Activated CD8-positive, alpha-beta memory T cell treated with anti-CD3 and anti-CD28 coated beads, Interleukin-2, amount 50 U/mL, for 4 hours (primary cell): ENCODE results near the gene PRKD1.

Source experiments
- DNase-seq: peaks from one replicate; pipeline ENCODE4 v3.0.0-alpha.2; 2020

PRKD1 gene

DNA sequence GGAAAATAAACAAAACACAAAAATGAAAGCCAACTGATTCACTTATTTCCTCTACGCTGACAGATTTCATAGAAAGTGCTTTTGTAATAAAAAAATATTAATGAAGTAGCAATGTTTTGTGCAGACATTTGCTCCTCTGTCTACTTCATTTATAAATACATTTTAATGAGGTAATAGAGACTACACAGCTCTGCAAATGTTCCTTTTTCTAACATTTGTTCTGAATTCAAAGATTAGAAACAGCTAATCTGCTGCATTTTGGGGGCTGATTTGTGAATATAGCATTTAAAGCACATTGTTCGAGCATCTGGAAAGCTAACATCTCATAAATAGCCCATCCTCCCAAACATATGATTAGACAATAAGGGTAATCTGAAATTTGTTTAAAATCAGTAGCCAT is 97.8 kb downstream of the PRKD1 start:
- DNase-seq, result no peak

DNA sequence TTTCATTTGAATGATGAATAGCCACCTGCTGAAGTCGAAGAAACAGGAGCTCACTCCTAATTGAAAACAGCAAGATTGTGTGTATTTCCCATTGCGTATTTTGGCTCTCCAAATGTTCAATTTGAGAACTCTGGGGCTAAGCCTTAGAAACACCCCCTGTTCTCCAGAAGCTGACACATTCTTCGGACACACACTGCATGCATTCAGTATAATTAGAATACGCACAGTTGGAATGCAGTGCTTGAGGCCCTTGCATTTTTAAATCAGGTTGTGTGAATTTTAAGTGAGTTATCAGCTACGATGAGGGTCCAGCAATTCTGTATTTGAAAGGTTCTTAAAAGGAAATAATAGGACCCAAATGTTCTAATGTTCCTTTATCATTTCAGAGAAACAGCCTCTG is 103.8 kb downstream of the PRKD1 start:
- DNase-seq, result no peak

DNA sequence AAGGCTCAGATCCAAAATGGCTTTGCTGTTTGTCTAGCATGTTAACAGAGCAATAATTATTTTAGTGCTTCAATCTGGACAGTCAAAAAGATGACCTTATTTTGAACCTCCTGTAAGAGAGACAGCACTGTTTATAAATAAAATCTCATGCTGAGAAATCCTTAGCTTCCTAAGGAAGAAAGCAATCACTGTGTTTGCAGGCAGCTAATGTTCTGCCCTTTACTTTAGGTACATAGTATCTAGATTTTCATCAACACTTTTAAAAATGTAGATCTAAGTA is 105.3 kb downstream of the PRKD1 start:
- DNase-seq, result no peak

DNA sequence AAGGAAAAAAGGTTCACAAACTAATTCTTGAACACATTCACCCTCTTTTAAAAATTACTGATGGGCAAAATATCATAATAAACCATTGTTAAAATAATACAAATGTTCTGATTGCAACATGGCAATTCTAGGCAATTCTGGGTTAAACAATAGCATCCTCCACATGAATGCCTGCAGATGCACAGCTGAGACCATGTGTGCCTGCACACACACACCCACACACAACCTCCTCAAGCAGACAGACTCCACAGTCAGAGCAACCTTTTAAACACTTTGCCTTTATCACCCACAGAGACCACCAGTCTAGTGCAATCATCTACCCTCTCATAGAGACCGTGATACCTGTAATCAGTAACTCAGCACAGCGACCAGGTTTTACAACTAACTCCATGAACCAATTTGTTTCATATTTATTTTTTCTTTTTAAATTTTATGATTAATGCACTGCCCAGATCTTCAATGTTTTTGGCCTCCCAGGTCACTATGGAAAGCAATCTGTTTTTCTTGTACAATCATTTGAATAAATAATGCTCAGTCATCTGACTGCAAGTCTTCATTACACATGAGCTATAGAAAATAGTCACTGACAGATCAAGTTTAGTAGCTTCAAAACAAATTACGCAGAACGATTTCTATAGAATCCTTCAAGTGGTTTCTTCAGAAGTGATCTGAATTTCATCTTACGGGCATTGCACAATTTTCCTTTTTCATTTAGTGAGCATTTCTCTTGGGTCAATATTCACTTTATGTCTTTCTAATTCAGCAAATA is 105.8 kb downstream of the PRKD1 start:
- no peak for DNase-seq

DNA sequence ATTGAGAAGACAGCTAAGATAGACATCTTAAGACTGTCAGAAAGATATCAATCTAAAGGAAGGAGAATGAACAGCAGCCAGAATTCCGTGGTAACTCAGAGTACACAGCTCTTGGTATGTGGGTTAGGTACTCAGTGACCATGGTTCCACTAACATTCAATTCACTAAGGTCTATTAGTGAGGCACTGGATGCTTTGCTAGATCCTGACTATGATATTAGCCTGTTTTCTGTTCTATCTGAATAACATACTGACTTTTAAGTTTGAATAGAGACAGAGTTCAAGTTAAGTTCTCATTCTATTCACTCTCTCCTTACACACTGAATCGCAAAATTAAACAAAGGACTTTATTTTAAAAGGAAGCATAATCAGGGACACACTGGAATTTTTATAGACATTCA is 106.4 kb downstream of the PRKD1 start:
- no peak for DNase-seq

DNA sequence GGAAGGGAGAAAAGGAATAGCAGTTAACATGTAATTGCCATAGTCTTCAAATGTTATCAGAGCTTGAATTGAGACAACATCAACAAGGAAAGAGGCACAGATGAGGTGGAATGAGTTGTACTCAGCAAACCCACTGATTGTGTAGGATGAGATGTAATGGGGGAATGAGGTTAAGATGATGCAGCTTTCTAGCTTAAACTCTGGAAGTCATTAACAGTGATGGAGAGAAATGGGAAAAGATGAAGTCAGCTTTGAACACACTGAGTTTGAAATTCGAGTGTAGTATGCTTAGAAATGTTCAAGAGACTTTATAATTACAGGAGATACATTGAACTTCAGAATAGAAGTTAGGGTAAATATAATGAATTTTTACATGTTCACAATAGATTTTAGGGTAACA is 106.9 kb downstream of the PRKD1 start:
- DNase-seq, result no peak

DNA sequence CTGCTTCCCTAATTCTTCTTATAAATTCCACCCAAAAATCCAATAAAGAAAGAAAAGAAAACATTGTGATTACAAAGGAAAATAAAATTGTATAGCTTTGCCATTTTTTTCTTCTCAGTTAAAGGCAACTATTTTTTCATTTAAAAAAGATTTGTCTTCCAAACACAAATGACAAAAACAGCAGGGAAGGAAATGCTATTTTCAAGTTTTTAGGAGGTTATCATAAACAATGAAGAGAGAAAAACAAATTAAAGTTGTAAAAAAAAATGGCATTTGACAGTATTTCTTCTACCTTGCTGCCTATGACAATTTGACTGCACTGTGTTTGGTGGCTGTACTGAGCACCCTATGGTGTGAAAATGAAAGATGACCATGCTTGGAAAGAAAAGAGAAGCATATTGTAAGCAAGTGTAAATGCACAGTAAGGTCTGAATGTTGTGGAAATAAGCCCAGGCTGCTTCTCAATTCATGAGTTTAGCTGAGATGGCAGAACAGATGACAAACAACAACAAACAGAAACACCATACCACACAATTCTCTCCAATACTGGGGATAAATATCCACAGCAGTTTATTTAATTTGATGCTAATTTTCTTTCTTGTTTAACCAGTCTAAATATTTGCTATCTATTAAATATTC is 109.8 kb downstream of the PRKD1 start:
- DNase-seq, result no peak

DNA sequence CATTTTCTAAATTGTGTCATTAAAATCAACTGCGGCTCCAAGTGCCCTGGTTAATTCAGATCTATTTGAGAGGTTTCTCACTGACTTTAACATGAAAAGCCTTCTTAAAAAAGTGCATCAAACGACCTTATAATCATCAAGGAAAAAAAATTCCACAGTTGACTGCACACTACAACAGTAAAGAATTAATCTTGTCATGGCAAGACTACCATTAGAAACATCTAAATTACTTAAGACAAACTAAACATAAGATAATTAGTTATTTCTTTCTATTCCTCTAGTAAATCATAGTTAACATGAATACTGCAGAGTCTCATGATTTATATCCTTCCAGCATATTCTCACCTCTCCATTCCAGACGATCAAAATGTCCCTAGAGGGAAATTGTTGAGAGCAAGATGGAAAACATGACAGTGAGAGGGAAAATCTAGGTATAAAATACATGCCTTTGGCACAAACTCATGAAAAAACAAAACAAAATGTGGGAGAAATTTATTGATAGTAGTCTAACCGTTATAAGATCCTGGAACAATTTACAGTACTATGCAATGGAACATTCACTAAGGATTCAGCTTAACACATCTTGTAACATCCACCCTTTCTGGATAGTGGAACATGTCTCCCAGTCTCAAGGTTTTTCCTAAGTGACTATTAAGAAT is 112.5 kb downstream of the PRKD1 start:
- DNase-seq, result no peak

DNA sequence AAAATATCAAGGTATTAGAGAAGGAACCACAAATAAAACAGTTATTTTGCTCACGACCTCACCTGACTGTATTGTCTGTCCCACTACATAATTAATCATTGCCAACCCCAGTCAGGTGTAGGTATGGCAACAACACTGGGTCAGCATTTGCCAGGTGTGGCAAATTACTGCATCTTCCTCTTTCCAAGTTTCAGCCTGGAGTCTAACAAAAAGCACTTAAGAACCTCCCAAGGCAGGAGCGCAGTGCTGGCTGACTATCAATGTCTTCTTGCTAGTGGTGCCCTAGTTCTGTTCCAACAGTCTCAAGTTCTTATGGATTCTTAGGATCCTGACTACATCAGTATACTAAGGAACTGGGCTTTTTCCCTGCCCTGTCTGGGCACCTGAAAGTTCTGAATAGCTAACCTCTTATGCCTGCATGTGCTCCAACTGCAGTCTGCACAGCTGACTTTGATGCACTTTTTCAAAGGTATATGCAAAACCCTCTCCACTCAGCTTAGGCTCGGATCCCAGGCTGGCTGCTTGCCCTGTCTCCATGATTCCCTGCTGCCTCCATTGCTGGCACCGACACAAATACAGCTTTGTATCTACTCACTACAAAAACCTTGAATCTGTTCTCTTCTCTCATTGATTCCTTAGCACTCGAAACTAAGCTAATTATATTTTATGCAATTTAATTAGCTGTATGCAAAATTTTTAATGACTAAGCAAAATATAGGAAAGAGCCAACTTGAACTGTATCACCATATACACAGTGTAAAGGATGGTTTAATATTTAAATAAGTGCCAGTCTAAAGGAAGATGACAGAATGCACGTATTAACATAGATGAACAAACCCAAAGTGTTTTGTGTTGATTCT is 113.3 kb downstream of the PRKD1 start:
- no peak for DNase-seq

DNA sequence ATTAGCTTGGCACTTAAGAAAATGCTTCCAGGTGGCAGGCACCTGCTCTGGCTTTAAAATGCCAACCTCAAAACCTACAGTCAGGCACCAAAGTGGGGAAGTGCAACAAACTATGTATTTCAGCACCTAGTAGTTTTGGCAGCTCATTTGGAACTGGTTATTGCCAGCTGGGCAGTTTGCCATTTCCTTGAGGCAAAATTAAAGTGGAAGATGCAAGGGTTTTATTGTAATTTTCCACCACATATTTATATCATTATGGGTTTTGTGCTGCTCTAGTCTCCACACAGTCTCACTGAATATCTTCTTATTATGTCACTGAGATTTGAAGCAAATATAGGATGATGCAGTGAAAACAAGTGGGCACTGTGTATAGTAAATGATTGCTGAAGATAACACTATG is 117.0 kb downstream of the PRKD1 start:
- DNase-seq, result no peak

DNA sequence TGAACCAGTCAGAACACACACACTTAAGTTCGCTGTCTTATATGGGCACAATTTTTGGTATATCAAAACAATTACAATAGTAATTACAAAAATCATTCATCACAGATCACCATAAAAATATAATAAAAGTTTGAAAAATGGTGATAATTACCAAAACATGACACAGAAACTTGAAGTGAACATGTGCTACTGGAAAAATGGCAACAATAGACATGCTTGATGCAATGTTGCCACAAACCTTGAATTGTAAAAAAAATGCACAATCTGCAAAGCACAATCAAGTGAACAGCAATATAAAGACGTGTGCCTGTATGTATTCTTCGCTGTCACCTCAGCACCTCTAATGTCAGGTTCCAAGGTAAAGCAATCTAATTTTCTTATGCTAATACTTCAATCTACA is 117.6 kb downstream of the PRKD1 start:
- DNase-seq, result no peak

DNA sequence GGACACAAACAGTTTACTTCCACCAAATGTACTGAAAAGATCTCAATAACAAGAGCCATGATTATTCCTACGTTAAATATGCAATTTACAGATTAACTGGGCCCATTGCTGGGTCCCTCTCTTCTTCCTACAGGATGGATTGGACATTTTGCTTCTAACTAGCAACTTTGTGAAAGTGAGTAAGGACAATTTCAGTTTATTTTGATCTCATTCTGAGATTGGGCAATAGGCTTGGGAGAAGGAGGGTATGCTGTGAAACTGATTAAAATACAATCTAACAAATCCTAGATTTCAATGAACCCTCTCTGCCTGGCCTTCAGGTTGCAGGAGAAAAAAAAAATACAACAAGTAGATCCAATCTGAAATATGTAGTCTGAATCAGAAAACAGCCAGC is 121.5 kb downstream of the PRKD1 start:
- DNase-seq, result no peak

DNA sequence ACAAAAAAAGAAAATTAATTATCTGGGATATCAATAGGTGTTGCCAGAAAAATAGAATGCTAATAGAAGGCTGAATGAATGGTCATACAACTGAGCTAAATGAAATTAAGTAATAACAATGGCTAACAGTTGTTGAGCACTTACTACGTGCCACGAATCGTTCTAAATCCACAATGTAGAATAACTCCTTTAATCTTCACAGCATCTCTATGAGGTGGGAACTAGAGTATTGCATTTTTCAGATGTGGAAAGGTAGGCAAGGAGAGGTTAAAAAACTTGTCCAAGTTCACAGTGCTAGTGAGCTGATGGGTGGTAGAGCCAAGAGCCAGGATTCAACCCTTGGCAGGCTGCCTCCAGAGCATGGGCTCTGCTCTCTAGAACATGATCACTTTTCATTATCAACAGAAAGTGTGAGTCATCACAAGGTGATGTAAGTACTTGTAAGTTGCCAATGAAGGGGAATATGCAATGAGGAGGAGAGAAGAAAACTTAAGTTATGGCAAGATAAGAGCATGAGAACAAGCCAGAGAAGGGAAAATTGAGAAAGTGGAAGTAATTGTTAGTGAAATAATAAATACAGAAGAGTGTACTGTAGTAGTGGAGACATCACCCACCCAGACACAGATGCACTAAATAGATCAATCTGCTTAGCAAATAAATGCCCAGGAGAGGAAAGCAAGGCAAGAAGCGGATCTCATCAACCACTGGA is 122.1 kb downstream of the PRKD1 start:
- no peak for DNase-seq

DNA sequence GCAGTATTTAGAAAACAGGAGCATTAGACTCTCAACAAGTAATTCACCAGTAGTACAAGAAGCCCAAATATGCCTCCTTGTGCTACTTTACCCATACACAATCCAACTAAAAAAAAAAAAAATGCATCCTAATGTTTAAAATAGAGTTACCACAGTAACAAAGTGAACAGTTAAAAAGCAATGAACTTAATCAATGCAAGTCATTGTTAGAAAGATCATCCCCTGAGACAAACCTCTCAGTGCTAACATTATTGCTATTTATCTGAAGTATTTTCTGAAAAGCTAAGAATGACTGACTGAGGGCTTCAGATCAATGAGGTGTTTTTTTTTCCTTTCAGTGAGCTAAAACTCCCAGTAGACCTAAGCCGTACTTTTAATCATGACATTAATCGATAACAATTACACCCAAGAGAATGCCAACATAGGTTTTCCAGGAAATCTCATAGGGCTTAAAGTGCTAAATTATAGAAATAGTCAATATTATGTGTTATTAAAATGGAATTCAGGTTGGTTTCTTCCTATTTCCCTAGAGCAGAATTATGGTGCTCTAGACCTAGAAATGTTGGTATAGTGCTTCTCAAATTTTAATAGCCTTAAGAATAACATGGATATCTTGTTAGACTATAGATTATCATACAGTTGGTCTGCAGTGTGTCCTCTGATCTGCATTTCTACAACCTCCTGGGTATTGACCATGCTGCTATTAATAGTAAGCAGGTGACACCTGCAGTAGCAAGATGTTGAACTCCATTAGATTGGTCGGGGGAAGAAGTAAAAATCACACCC is 123.0 kb downstream of the PRKD1 start:
- DNase-seq, result no peak

DNA sequence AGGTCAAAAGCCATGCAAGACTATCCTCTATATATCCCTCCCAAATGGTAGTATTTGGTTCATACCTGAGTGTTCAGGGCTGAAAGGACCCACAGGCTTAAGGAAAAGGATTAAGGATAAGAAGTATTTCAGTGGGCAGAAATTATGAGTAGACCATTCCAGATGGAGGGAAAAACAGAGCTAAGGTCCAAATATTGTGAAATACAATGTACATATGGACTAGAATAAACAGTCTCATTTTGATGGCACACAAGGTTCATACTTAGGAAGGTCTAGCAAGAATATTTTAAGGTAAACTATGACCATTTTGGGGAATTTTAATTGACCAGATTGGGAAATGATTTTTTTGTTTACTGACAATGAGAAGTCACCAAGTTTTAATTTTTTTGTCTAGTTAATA is 124.6 kb downstream of the PRKD1 start:
- DNase-seq, result no peak

DNA sequence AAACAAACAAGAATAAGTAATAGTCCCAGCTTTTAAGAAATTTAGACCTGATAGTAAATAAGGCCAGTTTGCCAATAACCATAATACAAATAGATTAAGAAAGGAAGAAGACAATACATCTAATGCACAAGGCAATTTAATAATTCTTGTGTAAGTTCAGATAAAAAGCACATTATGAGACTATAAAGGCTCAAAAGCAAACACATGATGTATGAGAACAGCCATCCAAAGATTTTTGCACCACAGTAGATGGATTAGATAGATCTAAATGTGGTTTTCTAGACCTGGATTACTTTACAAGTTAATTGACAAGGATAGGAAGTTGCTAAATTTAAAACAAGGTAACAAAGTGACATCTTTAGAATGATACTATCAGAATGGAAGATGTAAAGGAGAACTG is 125.4 kb downstream of the PRKD1 start:
- no peak for DNase-seq

DNA sequence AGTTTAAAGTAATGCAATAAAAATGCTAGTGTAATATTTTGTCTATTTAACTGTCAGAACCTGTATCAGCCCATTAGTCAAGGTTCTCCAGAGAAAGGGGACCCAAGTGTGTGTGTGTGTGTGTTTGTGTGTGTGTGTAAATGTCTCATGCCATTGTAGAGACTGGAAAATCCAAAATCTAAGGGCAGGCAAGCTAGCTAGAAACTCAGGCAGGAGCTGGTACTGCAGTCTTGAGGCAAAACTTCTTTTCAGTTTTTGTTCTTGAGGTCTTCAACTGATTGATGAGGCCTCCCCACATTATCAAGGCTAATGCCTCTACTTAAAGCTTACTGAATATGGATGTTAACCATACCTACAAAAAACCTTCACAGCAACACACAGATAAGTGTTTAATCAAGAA is 126.7 kb downstream of the PRKD1 start:
- no peak for DNase-seq

DNA sequence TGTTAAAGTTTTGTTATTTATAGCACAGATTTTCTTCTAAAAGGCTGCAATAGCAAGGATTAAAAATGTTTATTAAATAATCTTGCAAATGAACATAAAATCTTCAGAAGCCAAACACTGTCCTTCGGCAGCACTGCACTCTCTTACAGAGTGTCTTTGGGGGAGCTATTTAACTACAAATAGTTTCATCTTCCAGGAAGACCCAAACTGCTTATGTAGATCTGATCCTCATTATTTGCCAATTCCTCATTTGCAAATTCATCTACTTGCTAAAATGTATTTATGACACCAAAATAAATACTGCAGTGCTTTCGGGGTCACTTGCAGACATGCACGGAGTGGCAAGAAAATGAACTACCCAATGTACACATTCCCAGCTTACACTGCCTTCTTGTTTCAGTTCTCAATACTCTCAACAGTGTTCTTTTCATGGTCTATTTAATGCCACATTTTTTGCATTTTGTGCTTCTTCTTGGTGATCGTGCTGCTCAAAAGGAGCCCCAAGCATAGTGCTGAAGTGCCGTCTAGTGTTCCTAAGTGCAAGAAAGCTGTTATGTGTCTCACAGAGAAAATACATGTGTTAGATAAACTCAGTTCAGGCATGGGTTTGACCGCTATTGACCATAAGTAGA is 128.1 kb downstream of the PRKD1 start:
- DNase-seq, result no peak

DNA sequence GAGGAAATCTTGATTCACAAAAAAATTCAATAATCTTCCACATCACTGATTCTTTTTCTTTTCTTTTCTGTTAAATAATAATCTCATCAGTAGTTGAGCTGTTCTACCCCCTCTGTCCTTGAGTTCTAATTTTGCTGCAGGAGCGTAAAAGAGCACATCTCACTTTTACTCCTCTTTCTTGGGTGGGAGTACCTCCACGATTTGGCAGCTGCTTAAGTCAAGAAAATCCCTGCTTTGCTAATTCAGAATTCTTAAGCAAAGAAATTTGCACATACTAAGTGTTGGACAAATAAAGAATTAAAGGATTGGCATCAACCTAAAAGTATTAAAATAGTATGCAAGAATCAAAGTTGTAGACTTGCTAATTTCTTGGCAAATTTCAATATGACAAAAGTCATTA is 128.8 kb downstream of the PRKD1 start:
- no peak for DNase-seq

DNA sequence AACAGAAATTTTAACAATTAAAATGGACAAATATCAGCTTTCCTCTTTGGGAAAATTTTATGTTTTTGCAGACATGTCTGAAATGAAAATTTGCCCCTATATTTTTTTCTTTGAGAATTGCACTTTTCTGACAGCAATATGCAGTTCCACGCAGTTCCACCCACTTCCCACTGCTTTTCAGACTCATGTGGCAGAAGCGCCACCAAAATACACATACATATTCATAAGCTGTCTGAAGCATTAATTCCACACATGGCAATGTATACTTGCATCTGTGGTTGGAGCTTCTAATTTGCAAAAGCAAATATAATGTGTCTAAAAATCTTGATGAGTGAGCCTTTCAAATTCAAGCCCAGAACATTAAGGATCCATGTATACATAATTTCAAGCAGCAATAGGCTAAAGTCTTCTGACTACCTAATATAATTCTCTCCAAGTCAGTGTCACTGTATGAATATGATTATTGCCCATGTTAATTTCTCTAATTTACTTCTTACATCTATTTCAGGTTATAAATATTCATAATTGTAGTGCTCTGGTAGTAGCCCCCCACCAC is 129.5 kb downstream of the PRKD1 start:
- DNase-seq, result no peak

DNA sequence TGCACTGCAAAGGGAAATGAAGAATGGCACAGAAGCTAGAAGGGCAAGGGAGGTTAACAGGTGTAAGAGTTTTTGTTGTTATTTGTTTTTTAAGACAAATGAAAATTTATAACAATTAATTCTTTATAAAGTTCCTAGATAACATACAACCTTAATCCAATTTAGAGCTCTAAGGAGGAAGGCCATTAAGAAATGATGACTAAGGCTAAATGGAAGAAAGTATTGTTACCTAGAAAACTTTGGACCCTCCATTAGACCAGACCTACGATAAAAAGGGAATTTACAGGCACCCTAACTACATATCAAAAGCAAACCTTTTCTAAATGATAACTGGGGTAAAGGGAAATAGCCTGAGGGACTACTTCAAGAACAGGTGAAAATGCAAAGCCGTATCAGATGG is 130.8 kb downstream of the PRKD1 start:
- no peak for DNase-seq
